ENCODE results near the gene VPS41.

- no peak for TF ChIP-seq EZH2phosphoT487 (IDR thresholded peaks at IDR 0.05; ENCODE audit: borderline replicate concordance, low read depth, low read length)
- TF ChIP-seq, protein P1, sequence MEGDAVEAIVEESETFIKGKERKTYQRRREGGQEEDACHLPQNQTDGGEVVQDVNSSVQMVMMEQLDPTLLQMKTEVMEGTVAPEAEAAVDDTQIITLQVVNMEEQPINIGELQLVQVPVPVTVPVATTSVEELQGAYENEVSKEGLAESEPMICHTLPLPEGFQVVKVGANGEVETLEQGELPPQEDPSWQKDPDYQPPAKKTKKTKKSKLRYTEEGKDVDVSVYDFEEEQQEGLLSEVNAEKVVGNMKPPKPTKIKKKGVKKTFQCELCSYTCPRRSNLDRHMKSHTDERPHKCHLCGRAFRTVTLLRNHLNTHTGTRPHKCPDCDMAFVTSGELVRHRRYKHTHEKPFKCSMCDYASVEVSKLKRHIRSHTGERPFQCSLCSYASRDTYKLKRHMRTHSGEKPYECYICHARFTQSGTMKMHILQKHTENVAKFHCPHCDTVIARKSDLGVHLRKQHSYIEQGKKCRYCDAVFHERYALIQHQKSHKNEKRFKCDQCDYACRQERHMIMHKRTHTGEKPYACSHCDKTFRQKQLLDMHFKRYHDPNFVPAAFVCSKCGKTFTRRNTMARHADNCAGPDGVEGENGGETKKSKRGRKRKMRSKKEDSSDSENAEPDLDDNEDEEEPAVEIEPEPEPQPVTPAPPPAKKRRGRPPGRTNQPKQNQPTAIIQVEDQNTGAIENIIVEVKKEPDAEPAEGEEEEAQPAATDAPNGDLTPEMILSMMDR (conservative IDR thresholded peaks at IDR 0.05; ENCODE audit: low read length) = no peak
Measured at GRCh38 chr7:38927751-38928150, 18.8 kb upstream of the VPS41 start.

Measured in OCI-LY7 (cell line).